Peyer's patch (tissue), 4 donors: ENCODE data around the gene PCBP2.

ENCODE experiments used
- CTCF ChIP-seq, 6 experiments: fragments of 450-650 bp in 4 of 6; fragments of 200-600 bp in 2 of 6; sonication (generic) in 1 of 6; IDR thresholded peaks; one replicate each; pipeline ENCODE4 v1.5.1; 2017 to 2019; ENCODE audit warnings: antibody characterized with exemption in 6 of 6, mild to moderate bottlenecking in 3 of 6, moderate library complexity in 1 of 6
- POLR2A ChIP-seq, 2 donors: fragments of 450-650 bp; IDR thresholded peaks; one replicate each; pipeline ENCODE4 v1.5.1; 2017; ENCODE audit warnings: antibody characterized with exemption in 2 of 2, mild to moderate bottlenecking in 2 of 2, moderate library complexity in 2 of 2

GRCh38 chr12:53495903-53496751 lies 44.2 kb downstream of the PCBP2 start:
- TF ChIP-seq CTCF (IDR thresholded peaks at IDR 0.05): no peak
- peak in 1 of 2 donors; percentile 14 for TF ChIP-seq POLR2A (IDR thresholded peaks at IDR 0.05)
